ENCODE data around the gene DLG2.

The DLG2 gene

GRCh38 chr11:83625336-83625735 is 2001.8 kb downstream of the DLG2 start:
- Mint-ChIP-seq H3K27me3 (ENCODE audit: low read depth) (no peaks in the 10 kb centered on the region), H3K4me3 (no peak overlapping the region), H3K36me3 (ENCODE audit: low read depth) (no peaks in the 10 kb centered on the region), H3K27ac (no peak overlapping the region), H3K4me1 (peaks cover 7% of the 10 kb centered on the region), H3K9me3 (no peaks in the 10 kb centered on the region)
- TF ChIP-seq, protein P1, sequence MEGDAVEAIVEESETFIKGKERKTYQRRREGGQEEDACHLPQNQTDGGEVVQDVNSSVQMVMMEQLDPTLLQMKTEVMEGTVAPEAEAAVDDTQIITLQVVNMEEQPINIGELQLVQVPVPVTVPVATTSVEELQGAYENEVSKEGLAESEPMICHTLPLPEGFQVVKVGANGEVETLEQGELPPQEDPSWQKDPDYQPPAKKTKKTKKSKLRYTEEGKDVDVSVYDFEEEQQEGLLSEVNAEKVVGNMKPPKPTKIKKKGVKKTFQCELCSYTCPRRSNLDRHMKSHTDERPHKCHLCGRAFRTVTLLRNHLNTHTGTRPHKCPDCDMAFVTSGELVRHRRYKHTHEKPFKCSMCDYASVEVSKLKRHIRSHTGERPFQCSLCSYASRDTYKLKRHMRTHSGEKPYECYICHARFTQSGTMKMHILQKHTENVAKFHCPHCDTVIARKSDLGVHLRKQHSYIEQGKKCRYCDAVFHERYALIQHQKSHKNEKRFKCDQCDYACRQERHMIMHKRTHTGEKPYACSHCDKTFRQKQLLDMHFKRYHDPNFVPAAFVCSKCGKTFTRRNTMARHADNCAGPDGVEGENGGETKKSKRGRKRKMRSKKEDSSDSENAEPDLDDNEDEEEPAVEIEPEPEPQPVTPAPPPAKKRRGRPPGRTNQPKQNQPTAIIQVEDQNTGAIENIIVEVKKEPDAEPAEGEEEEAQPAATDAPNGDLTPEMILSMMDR (IDR thresholded peaks at IDR 0.05; ENCODE audit: unreplicated experiment in 3 of 3), result no peak

GRCh38 chr11:83617671-83618070 is 2009.5 kb downstream of the DLG2 start:
- H3K36me3 Mint-ChIP-seq (ENCODE audit: low read depth), result no peaks in the 10 kb centered on the region
- H3K27ac Mint-ChIP-seq, result no peak overlapping the region
- H3K9me3 Mint-ChIP-seq, result no peaks in the 10 kb centered on the region
- H3K27me3 Mint-ChIP-seq (ENCODE audit: low read depth), result no peaks in the 10 kb centered on the region
- H3K4me1 Mint-ChIP-seq, result no peaks in the 10 kb centered on the region
- H3K4me3 Mint-ChIP-seq, result no peak overlapping the region
- TF ChIP-seq, protein P1 (IDR thresholded peaks at IDR 0.05; ENCODE audit: unreplicated experiment in 3 of 3), result no peak

DNA sequence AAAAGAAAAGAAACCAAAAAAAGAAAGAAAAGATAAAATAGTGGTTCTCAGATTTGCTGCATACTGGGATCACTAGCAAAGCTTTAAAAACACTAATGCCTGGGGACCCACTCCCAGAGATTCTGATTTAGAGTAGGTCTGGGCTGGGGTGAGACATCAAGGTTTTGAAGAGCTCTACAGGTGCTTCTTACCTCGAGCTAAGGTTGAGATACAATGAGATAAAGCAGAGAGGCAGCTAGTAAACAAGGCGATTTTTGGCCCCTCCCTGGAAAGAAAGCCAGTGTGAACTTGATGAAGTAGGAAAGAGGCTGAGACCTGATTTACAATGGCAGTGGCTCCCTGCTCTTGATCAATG is 2013.4 kb downstream of the DLG2 start:
- no peak overlapping the region for H3K27ac Mint-ChIP-seq
- TF ChIP-seq, protein P1 (IDR thresholded peaks at IDR 0.05; ENCODE audit: unreplicated experiment in 3 of 3), result no peak

GRCh38 chr11:83612891-83613766 is 2014.0 kb downstream of the DLG2 start:
- no peaks in the 10 kb centered on the region for H3K27me3 Mint-ChIP-seq (ENCODE audit: low read depth)
- H3K4me1 Mint-ChIP-seq, result no peaks in the 10 kb centered on the region
- H3K36me3 Mint-ChIP-seq (ENCODE audit: low read depth), result no peaks in the 10 kb centered on the region
- H3K27ac Mint-ChIP-seq, result no peak overlapping the region
- H3K4me3 Mint-ChIP-seq, result no peak overlapping the region
- TF ChIP-seq, protein P1 (IDR thresholded peaks at IDR 0.05; ENCODE audit: unreplicated experiment in 3 of 3), result no peak
- no peaks in the 10 kb centered on the region for H3K9me3 Mint-ChIP-seq

More for the DNA sequence above, 2013.4 kb downstream of the DLG2 start:
- Mint-ChIP-seq H3K36me3 (ENCODE audit: low read depth) (no peaks in the 10 kb centered on the region), H3K9me3 (no peaks in the 10 kb centered on the region), H3K27me3 (ENCODE audit: low read depth) (no peaks in the 10 kb centered on the region), H3K4me1 (no peaks in the 10 kb centered on the region), H3K4me3 (no peak overlapping the region)

GRCh38 chr11:83611600-83611999 is 2015.5 kb downstream of the DLG2 start:
- Mint-ChIP-seq H3K36me3 (ENCODE audit: low read depth) (no peaks in the 10 kb centered on the region), H3K9me3 (no peaks in the 10 kb centered on the region), H3K4me3 (no peak overlapping the region), H3K27ac (no peak overlapping the region), H3K4me1 (no peaks in the 10 kb centered on the region), H3K27me3 (ENCODE audit: low read depth) (no peaks in the 10 kb centered on the region)
- TF ChIP-seq, protein P1 (IDR thresholded peaks at IDR 0.05; ENCODE audit: unreplicated experiment in 3 of 3), result no peak

DNA sequence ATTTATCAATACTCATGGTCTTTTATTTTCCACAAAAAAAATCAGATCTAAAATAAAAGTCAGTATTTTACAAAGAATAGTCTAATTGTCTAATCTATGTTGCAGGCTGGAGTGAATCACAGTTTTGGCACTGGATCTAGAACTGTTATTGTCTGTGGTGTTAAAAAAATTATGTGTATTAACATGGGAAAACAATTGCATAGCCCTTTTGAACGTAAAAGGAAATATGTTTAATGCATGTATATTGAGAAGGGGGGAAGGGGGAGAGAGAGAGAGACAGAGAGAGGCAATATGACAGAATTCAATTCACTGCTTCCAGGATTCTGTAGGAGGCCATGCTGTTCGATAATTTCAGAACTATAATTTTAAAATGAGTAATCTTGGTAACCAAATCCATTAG is 2016.1 kb downstream of the DLG2 start:
- Mint-ChIP-seq H3K27ac (no peak overlapping the region), H3K27me3 (ENCODE audit: low read depth) (no peaks in the 10 kb centered on the region), H3K36me3 (ENCODE audit: low read depth) (no peaks in the 10 kb centered on the region), H3K4me3 (no peak overlapping the region), H3K4me1 (no peaks in the 10 kb centered on the region), H3K9me3 (no peaks in the 10 kb centered on the region)
- TF ChIP-seq, protein P1 (IDR thresholded peaks at IDR 0.05; ENCODE audit: unreplicated experiment in 3 of 3), result no peak

All from nephron (organoid).